GM12873 (cell line): ENCODE results near the gene GPATCH8.
A peak's percentile ranks its signal among the peaks of the same experiment; 100 is the strongest.

ENCODE experiments used
- TF ChIP-seq, protein P1 (sequence below): IDR thresholded peaks from 2 replicates; pipeline ENCODE4 v1.5.1; 2012; ENCODE audit warnings: low read depth, mild to moderate bottlenecking, moderate library complexity, low read length, control low read depth; ENCODE audit not compliant: insufficient read depth; ENCODE audit errors: missing control alignments

The GPATCH8 gene

DNA sequence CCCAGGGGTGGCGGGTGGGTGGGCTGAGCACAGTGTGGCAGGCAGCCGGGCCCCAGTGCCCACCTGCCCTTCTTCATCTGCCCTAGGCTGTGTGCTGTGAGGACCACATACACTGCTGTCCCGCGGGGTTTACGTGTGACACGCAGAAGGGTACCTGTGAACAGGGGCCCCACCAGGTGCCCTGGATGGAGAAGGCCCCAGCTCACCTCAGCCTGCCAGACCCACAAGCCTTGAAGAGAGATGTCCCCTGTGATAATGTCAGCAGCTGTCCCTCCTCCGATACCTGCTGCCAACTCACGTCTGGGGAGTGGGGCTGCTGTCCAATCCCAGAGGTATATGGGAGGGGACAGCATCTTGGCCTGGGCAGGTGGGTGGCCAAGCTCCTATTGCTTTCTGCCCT is 151.7 kb downstream of the GPATCH8 start:
- TF ChIP-seq, protein P1, sequence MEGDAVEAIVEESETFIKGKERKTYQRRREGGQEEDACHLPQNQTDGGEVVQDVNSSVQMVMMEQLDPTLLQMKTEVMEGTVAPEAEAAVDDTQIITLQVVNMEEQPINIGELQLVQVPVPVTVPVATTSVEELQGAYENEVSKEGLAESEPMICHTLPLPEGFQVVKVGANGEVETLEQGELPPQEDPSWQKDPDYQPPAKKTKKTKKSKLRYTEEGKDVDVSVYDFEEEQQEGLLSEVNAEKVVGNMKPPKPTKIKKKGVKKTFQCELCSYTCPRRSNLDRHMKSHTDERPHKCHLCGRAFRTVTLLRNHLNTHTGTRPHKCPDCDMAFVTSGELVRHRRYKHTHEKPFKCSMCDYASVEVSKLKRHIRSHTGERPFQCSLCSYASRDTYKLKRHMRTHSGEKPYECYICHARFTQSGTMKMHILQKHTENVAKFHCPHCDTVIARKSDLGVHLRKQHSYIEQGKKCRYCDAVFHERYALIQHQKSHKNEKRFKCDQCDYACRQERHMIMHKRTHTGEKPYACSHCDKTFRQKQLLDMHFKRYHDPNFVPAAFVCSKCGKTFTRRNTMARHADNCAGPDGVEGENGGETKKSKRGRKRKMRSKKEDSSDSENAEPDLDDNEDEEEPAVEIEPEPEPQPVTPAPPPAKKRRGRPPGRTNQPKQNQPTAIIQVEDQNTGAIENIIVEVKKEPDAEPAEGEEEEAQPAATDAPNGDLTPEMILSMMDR = no peak

DNA sequence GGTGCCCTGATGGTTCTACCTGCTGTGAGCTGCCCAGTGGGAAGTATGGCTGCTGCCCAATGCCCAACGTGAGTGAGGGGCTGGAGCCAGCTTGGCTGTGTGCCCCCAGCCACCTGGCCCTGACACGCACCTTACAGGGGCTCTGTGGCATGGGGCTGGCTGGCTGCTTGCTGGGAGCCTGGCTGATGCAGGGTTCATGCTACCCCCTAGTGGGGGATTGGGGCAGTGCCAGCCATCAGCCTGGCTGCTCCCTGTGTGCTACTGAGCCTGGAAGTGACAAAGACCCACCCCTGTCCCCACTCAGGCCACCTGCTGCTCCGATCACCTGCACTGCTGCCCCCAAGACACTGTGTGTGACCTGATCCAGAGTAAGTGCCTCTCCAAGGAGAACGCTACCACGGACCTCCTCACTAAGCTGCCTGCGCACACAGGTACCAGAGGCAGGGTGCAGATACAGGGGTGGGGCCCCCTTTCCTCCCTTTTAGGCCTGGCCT is 152.4 kb downstream of the GPATCH8 start:
- TF ChIP-seq, protein P1 = peak; percentile 97

DNA sequence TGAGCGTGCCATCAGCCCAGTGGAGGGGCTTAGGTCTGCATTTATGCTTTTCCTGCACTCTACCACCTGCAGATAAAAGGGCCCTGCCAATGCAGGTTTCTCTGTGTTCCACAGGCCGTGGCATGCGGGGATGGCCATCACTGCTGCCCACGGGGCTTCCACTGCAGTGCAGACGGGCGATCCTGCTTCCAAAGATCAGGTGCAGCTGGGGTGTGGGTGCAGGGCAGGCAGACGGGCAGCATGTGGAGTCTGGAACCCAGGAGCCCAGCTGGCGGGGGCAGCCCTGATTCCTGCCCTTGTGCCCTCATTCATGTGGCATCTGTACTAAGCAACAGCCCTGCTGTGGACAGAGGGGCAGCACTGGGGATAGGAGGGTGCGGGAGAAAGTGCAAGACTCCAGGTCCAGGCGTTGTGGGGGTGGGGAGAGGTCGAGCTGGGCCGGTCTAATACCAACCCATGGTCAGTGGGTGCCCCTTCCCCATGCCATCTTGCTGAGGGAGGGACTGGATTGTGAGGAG is 153.6 kb downstream of the GPATCH8 start:
- TF ChIP-seq, protein P1 = no peak

DNA sequence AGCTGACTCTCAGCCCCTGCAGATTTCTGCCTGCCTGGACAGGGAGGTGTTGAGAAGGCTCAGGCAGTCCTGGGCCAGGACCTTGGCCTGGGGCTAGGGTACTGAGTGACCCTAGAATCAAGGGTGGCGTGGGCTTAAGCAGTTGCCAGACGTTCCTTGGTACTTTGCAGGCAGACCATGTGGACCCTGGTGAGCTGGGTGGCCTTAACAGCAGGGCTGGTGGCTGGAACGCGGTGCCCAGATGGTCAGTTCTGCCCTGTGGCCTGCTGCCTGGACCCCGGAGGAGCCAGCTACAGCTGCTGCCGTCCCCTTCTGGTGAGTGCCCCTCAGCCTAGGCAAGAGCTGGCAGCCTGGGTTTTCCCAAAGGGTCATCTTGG is 154.2 kb downstream of the GPATCH8 start:
- TF ChIP-seq, protein P1 = no peak

DNA sequence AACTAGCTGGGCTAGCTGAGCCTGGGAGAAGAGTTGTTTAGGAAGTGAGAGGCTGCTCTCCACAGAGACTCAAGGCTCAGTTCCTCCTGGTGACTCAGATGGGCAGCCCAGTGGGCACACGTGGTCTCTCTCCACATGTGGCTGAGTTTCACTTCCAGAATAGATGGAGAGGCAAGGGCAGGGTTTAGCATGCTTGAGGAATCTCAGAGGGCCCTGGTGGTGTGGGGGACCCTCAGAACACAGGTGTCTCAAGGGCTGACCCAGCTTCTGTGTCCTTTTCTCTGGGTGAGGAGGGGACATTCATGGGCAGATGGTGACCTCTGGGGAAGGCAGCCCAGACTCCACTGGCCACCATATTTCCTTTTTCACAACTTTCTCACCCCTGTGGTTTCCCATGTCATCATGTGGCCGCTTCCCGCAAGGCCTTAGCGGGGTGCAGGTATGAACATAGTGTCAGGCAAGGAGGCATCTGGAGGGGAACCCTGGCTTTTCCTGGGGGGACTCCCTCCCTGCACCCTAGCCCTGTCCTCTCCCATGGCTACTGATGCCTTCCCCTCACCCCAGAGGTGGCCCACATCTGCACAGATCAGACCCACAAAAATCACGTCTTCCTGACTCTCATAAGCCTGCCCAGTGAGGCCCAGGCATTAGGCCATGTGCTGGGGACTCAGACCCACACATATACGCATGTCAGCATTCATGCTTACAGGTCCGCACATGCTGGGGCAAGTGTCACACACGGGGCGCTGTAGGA is 154.8 kb downstream of the GPATCH8 start:
- TF ChIP-seq, protein P1 = no peak
